Retinal pigment epithelial cell (primary cell): ENCODE results near the gene SVIL.
"Not testable (repeated sequence)": the region's sequence is repeated elsewhere in the genome, so short reads cannot be mapped to it uniquely, and the experiment has no call there.

ENCODE experiments used
- DNase-seq: peaks from one replicate; pipeline ENCODE4 v3.0.0-alpha.2; 2010; ENCODE audit warnings: low read depth
- H3K4me3 ChIP-seq: 2 replicates; pipeline ENCODE4 v1.5.1; 2011; ENCODE audit warnings: mild to moderate bottlenecking, low read length, control low read depth, moderate library complexity
- TF ChIP-seq, protein P1 (sequence below): conservative IDR thresholded peaks from 2 replicates; pipeline ENCODE4 v1.5.1; 2011; ENCODE audit warnings: low read depth, low read length, control low read depth, inconsistent platforms

The SVIL gene

DNA sequence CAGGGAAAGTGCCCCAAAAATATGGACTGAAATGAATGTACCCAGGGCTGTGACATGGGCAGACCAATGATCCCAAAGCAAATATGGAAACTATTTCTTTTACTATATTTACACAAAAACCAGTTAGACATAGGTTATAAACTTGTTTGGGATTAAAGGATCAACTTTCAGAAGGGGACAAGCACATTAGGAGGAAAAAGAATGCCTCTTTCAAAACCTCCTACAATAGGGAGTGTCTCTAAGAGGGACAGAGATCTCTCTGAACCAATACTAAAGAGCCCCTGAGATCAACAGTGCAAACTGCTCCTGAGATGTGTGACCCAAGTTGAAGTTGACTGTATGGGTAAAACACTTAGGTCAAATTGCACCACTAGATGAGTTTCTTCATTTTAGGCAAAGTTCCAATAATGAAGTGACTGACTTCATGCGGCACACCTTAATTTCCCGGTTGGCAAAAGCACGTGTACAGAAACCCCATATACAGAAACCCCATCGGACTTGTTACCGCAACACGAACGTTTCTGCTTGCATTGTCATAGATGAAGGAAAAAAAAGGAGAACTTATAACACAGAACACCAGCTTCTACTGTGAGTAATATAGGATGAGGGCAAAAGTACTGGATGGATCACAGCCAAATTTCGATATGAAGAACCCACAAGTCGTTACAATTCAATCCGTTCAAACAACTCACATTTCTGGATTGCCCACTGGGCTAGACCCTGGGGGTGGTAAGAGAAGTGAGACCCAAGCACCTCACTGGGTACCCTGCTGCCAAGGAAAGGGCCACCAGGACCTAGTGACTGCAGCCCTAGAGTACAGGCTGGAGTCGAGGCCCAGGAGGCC is 4.3 kb downstream of the SVIL start:
- TF ChIP-seq, protein P1, sequence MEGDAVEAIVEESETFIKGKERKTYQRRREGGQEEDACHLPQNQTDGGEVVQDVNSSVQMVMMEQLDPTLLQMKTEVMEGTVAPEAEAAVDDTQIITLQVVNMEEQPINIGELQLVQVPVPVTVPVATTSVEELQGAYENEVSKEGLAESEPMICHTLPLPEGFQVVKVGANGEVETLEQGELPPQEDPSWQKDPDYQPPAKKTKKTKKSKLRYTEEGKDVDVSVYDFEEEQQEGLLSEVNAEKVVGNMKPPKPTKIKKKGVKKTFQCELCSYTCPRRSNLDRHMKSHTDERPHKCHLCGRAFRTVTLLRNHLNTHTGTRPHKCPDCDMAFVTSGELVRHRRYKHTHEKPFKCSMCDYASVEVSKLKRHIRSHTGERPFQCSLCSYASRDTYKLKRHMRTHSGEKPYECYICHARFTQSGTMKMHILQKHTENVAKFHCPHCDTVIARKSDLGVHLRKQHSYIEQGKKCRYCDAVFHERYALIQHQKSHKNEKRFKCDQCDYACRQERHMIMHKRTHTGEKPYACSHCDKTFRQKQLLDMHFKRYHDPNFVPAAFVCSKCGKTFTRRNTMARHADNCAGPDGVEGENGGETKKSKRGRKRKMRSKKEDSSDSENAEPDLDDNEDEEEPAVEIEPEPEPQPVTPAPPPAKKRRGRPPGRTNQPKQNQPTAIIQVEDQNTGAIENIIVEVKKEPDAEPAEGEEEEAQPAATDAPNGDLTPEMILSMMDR, result no peak
- H3K4me3 ChIP-seq, result no peak overlapping the region
- no peak for DNase-seq

DNA sequence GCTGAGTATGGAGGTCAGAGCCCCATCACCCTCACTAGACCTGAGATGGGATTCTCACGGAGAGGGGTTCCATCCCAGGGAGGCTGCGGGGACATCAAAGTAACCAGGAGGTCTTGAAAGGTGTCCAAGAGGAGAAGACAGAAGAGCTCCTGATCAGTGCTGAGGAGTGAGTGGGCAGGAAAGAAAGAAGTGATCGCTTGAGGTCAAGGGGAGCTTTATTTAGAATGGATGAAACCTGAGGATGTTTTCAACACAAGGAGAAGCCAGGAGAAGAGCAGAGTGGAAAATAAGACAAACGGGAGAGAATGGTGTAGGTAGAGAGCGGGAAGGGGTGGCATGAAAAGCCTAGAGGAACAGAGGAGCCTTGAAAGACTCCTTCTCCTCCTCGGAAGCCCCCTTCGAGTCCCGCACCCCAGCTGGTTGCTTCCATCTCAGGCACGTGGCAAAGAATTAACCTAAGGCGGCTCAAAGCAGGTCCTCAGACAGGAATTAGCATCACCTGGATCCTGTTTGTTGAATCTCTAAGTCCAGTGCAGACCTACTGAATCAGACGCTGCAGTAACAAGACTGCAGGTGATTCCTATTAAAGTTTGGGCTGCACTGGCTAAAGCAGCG is 5.8 kb downstream of the SVIL start:
- no peak overlapping the region for H3K4me3 ChIP-seq
- TF ChIP-seq, protein P1, result no peak
- no peak for DNase-seq

DNA sequence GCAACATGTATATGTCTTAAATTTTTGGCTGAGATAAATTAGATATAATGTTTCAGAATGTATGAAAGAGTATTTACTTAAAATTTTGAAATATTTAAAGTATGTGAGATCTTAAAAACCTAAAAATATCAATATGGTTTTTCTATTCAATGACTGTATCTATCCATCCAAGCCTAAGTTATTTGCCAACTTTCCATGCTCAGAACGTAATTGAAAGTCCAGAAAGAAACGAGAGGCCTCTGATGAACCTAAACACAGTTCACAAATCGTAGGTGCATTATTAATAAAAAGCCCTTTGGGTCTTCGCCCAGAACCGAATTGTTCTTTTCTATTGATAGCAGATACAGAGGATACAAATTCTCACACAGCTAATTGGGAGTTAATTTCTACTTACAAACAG is 6.5 kb downstream of the SVIL start:
- no peak for DNase-seq
- TF ChIP-seq, protein P1, result no peak
- no peak overlapping the region for H3K4me3 ChIP-seq

DNA sequence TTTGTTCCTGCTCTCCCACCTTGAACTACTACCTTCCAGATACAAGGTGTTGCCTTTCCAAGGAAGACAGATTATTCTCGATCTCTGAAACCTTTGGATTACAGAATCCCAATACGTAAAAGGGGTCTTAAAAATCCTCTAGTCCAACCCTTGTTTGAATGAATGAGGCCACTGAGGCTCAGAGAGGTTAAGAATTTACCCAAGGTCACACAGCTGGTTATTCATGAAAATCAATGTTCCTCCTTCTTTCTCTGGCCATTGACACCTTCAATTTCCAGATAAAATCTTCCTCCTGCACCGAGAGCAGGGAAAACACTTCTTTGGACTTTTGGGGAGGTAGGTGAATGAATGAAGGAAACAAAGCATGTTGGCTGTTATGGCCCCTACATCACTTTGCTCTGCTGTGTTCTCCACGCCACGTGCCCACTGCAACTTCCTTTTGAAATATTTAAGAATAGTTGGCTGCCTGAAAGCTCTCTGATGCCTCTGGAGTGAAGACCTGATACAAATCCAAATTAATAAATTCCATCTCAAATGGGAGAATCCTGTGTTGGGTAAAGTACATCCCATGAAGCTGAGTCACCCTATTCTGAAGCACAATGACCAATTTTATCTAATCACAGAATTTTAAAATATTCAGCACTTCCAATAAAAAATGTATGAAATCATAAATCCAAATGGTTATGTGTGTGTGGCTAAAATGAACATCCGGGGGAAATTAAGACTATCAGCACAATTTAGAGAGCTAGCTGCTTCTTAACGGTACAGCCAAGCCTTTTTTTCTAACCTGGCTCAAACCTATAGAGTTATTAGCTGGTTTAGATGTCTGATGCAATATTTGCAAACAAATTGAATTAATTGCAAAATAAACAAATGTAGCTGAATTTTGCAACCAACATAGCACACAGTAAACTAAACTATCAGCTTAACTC is 7.3 kb downstream of the SVIL start:
- no peak overlapping the region for H3K4me3 ChIP-seq
- TF ChIP-seq, protein P1, result no peak
- DNase-seq, result no peak

DNA sequence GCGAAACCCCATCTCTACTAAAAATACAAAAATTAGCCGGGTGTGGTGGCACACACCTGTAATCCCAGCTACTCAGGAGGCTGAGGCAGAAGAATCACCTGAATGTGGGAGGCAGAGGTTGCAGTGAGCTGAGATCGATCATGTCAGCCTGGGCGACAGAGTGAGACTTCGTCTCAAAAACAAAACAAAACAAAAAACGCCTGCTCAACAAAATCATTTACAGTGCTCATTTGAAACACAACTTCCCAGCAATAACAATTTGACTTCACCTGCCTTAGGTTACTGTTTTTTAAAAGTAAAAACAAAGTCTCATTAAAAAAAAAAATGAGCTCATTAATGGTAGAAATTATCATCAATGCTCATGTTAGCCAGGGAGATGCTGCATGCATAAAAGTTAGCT is 10.4 kb downstream of the SVIL start:
- DNase-seq, H3K4me3 ChIP-seq: not testable (repeated sequence)

DNA sequence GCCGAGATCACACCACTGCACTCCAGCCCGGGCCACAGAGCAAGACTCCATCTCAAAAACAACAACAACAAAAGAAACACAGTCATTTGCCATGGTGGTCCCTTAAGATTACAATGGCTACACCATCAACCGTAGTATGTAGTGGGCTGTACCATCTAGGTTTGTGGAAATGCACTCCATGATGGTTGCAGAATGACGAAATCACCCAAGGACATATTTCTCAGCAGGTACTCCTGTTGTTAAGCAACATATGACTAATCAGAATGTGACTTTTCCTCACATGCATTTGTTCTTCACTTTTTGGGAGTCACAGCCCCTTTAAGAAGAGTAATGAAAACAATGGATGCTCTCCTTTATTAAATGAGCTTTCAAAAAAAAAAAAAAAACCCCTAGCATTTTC is 11.0 kb downstream of the SVIL start:
- no peak for DNase-seq

More for the DNA sequence above, 11.0 kb downstream of the SVIL start:
- TF ChIP-seq, protein P1, result no peak
- no peak overlapping the region for H3K4me3 ChIP-seq
